ENCODE data around the gene C2orf92. TPM values are rescaled to one million over a fixed set of nuclear protein-coding genes. Genes with fewer than 3 reads are reported as not detected.

The C2orf92 gene
- total and polyA plus RNA-seq, 12 donors = 1.2 to 50.0 (median 5.5) TPM

DNA sequence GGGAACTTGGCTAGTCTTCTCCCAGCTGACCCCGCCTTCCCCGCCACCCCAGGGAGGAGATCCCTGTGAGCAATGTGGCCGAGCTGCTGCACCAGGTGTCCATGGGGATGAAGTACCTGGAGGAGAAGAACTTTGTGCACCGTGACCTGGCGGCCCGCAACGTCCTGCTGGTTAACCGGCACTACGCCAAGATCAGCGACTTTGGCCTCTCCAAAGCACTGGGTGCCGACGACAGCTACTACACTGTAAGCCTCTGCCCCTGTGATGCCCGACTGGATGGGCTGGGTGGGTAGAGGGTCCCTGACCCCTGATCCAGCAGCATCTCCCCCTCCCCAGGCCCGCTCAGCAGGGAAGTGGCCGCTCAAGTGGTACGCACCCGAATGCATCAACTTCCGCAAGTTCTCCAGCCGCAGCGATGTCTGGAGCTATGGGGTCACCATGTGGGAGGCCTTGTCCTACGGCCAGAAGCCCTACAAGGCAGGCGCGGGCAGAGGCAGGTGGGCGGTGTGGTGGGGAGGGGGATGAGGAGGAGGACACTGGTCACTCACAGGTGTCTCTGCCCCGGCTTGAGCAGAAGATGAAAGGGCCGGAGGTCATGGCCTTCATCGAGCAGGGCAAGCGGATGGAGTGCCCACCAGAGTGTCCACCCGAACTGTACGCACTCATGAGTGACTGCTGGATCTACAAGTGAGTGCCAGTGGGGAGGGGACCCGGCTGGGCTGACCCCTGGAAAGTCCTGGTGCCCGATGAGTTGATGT lies 68.1 kb downstream of the C2orf92 start:
- Histone ChIP-seq H3K4me1 (replicated peaks in 1 of 2) (no peaks in the 10 kb centered on the region), H3K9me3 (replicated peaks in 1 of 3) (no peaks in the 10 kb centered on the region), H3K27me3 (no peaks in the 10 kb centered on the region), H3K36me3 (replicated peaks in 1 of 2) (no peaks in the 10 kb centered on the region), H3K27ac (no peak overlapping the region), H3K4me3 (no peak overlapping the region)
- TF ChIP-seq, protein P1, sequence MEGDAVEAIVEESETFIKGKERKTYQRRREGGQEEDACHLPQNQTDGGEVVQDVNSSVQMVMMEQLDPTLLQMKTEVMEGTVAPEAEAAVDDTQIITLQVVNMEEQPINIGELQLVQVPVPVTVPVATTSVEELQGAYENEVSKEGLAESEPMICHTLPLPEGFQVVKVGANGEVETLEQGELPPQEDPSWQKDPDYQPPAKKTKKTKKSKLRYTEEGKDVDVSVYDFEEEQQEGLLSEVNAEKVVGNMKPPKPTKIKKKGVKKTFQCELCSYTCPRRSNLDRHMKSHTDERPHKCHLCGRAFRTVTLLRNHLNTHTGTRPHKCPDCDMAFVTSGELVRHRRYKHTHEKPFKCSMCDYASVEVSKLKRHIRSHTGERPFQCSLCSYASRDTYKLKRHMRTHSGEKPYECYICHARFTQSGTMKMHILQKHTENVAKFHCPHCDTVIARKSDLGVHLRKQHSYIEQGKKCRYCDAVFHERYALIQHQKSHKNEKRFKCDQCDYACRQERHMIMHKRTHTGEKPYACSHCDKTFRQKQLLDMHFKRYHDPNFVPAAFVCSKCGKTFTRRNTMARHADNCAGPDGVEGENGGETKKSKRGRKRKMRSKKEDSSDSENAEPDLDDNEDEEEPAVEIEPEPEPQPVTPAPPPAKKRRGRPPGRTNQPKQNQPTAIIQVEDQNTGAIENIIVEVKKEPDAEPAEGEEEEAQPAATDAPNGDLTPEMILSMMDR (IDR thresholded peaks at IDR 0.05) = no peak
- no peak for TF ChIP-seq POLR2A (IDR thresholded peaks at IDR 0.05)
- intact Hi-C loops (cut with DNase I) = no loop called here
- no peak for DNase-seq
- WGBS, 4 donors = 89 to 94% (median 92%) methylated on average over 20 to 32 of the region's 32 CpGs

DNA sequence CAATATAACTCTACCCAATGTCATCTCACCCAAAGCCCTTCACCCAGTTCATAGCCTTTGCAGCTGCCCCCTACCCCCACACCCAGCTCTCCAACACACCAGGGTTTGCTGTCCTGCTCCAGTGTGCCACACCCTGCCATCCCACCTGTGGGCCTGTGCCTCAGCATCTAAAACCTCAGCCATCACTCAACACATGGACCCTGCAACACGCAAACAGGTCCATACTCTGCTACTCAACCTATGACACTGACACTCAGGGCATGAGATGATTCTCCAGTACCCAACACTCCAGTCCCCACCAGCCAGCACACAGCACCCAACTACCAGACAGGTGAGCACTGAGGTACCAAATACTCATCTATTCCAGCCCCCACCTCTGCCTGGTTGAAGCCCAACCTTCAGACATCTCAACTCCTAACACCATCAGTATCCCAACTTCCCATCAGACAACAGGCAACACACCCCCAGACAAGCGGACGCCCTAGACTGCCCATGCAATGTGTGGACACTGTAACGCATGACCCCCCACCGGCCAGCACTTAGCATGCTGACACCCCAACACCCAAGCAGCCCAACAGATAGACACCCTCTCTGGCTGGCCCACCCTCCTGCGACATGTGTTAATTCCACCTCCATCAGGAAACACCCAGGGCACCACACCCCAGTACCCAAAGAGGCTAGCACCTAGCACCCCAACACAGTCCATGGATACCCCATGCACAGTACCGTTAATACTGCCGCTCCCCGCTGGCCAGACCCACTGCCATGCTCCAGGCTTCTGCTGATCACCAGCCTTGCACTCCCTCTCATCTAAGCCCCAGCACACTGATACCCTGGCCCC lies 68.9 kb downstream of the C2orf92 start:
- 87 to 96% (median 95%) methylated on average over 9 of the region's 9 CpGs for WGBS, 4 donors
- no peaks in the 10 kb centered on the region for H3K27me3 ChIP-seq
- intact Hi-C loops (cut with DNase I) = no loop called here
- no peak for TF ChIP-seq POLR2A (IDR thresholded peaks at IDR 0.05)
- TF ChIP-seq, protein P1 (IDR thresholded peaks at IDR 0.05) = no peak
- no peak overlapping the region for H3K27ac ChIP-seq
- H3K4me3 ChIP-seq = no peak overlapping the region
- H3K36me3 ChIP-seq (replicated peaks in 1 of 2) = no peaks in the 10 kb centered on the region
- no peak for DNase-seq
- no peaks in the 10 kb centered on the region for H3K9me3 ChIP-seq (replicated peaks in 1 of 3)
- H3K4me1 ChIP-seq (replicated peaks in 1 of 2) = no peaks in the 10 kb centered on the region

DNA sequence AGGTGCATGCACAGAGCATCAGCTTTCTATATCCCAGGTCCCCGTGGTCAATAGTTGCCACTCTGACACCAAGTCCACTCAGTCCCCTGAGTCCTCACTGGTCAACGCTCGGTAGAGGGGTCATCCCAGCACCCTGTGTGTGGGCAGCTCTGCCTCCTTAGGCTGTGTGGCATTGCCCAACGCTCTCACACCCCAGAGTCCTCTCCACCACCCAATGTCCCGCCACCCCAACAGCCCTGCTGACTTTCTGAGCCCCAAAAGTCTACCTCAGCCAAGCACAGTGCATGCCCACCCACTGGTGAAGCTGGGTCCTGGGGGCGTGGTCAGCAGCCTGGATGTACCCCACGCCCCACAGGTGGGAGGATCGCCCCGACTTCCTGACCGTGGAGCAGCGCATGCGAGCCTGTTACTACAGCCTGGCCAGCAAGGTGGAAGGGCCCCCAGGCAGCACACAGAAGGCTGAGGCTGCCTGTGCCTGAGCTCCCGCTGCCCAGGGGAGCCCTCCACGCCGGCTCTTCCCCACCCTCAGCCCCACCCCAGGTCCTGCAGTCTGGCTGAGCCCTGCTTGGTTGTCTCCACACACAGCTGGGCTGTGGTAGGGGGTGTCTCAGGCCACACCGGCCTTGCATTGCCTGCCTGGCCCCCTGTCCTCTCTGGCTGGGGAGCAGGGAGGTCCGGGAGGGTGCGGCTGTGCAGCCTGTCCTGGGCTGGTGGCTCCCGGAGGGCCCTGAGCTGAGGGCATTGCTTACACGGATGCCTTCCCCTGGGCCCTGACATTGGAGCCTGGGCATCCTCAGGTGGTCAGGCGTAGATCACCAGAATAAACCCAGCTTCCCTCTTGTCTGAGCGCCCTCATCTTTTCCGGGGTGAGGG lies 69.7 kb downstream of the C2orf92 start:
- Histone ChIP-seq H3K36me3 (replicated peaks in 1 of 2) (no peaks in the 10 kb centered on the region), H3K4me1 (replicated peaks in 1 of 2) (no peaks in the 10 kb centered on the region), H3K27ac (no peak overlapping the region), H3K4me3 (no peak overlapping the region), H3K9me3 (replicated peaks in 1 of 3) (no peaks in the 10 kb centered on the region), H3K27me3 (no peaks in the 10 kb centered on the region)
- TF ChIP-seq, protein P1 (IDR thresholded peaks at IDR 0.05) = no peak
- no peak for TF ChIP-seq POLR2A (IDR thresholded peaks at IDR 0.05)
- DNase-seq = no peak
- intact Hi-C loops (cut with DNase I) = no loop called here
- 85 to 95% (median 89%) methylated on average over 16 to 23 of the region's 23 CpGs for WGBS, 4 donors

DNA sequence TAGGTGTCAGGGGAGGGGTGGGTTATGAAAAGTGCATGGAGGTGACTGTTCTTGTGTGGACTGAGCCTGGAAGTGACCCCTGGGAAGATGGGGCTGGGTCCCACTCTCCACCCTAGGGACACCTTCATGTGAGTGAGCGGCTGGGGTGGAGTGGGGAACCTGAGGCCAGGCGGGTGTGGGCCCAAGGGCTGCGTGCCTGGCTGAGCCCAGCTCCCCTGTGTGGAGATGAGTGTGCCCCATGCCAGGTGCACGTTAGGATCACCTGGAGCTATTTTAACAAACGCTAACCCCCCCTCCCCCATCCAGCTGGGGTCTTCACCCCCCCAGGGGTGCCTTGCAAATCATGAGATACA lies 70.4 kb downstream of the C2orf92 start:
- TF ChIP-seq POLR2A (IDR thresholded peaks at IDR 0.05) = no peak
- TF ChIP-seq, protein P1 (IDR thresholded peaks at IDR 0.05) = no peak
- Histone ChIP-seq H3K36me3 (replicated peaks in 1 of 2) (no peaks in the 10 kb centered on the region), H3K4me1 (replicated peaks in 1 of 2) (no peaks in the 10 kb centered on the region), H3K9me3 (replicated peaks in 1 of 3) (no peaks in the 10 kb centered on the region), H3K27me3 (no peaks in the 10 kb centered on the region), H3K27ac (no peak overlapping the region), H3K4me3 (no peak overlapping the region)
- WGBS, 4 donors = 33 to 79% (median 71%) methylated on average over 1 to 5 of the region's 5 CpGs
- DNase-seq = no peak
- intact Hi-C loops (cut with DNase I) = no loop called here
